ENCODE data around the gene EIF4A2. TPM values are rescaled to one million over a fixed set of nuclear protein-coding genes. Genes with fewer than 3 reads are reported as not detected.

The EIF4A2 gene
- total RNA-seq, 1 donor from 2014 or later: 1,764 TPM

DNA sequence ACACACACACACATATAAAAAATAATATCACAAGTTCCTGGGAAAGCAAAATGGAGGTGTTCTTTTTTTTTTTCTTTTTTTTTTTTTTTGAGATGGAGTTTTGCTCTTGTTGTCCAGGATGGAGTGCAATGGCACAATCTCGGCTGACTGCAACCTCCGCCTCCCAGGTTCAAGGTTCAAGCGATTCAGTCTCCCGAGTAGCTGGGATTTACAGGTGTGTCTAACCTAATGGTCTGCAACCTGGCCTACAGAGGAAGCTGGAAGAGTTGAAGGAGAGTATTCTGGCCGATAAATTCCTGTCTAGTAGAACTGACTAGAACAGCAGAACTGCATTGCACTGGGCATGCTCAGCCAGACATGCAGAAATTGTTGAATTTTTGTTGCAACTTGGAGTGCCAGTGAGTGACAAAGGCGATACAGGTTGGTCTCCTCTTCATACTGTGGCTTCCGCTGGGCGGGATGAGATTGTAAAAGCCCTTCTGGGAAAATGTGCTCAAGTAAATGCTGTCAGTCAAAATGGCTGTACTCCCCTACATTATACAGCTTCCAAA is 22.4 kb upstream of the EIF4A2 start:
- peaks cover 4% of the 10 kb centered on the region for H3K9me3 Mint-ChIP-seq
- DNase-seq (ENCODE audit: low spot score): no peak
- H3K4me1 ChIP-seq: no peaks in the 10 kb centered on the region
- H4K20me1 ChIP-seq (ENCODE audit: low read depth): no peaks in the 10 kb centered on the region
- no peaks in the 10 kb centered on the region for H3F3A ChIP-seq (ENCODE audit: low read depth)
- H3K36me3 Mint-ChIP-seq: no peaks in the 10 kb centered on the region
- no peak overlapping the region for H3K9ac ChIP-seq
- no peak overlapping the region for H3K4me3 Mint-ChIP-seq
- peak overlapping the region; percentile 34 for H2AFZ ChIP-seq (replicated peaks)
- no peak overlapping the region for H3K27ac ChIP-seq
- H3K36me3 ChIP-seq: no peaks in the 10 kb centered on the region
- H3K27ac Mint-ChIP-seq: no peak overlapping the region
- no peak overlapping the region for H3K4me3 ChIP-seq
- H3K9me3 ChIP-seq (ENCODE audit: low read depth): no peaks in the 10 kb centered on the region
- peaks cover 6% of the 10 kb centered on the region for H3K4me1 Mint-ChIP-seq
- H3K27me3 ChIP-seq: no peaks in the 10 kb centered on the region
- no peaks in the 10 kb centered on the region for H3K79me2 ChIP-seq (ENCODE audit: low read depth)
- no peak overlapping the region for H3K4me2 ChIP-seq
- H3K27me3 Mint-ChIP-seq (ENCODE audit: insufficient read depth, low read depth): peaks cover 2% of the 10 kb centered on the region
- TF ChIP-seq, protein P1, sequence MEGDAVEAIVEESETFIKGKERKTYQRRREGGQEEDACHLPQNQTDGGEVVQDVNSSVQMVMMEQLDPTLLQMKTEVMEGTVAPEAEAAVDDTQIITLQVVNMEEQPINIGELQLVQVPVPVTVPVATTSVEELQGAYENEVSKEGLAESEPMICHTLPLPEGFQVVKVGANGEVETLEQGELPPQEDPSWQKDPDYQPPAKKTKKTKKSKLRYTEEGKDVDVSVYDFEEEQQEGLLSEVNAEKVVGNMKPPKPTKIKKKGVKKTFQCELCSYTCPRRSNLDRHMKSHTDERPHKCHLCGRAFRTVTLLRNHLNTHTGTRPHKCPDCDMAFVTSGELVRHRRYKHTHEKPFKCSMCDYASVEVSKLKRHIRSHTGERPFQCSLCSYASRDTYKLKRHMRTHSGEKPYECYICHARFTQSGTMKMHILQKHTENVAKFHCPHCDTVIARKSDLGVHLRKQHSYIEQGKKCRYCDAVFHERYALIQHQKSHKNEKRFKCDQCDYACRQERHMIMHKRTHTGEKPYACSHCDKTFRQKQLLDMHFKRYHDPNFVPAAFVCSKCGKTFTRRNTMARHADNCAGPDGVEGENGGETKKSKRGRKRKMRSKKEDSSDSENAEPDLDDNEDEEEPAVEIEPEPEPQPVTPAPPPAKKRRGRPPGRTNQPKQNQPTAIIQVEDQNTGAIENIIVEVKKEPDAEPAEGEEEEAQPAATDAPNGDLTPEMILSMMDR (IDR thresholded peaks at IDR 0.05): no peak
- TF ChIP-seq EZH2 (IDR thresholded peaks at IDR 0.05) (no peak), EZH2phosphoT487 (IDR thresholded peaks at IDR 0.05) (no peak)

DNA sequence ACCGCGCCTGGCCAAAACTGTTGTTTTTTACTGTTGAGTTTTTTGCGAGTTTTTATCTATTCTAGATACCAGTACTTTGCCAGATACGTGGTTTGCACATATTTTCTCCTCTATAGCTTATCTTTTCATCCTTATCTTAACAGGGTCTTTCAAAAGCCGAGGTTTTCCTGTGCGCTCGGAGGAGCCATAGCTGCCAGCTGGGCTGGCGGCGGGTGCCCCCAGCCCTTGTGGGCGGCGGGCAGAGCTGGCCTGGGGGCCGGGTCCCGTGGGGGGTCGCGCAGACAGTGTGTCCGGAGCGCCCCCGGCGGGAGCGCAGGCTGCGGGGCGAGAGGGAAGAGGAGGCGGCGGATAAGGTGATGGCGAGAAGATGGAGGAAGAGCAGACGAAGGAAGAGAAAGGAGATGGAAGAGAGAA is 11.1 kb upstream of the EIF4A2 start:
- peak overlapping the region; percentile 38 for H3K4me2 ChIP-seq
- Mint-ChIP-seq H3K4me3 (no peak overlapping the region), H3K27me3 (ENCODE audit: insufficient read depth, low read depth) (no peaks in the 10 kb centered on the region), H3K36me3 (no peaks in the 10 kb centered on the region), H3K4me1 (peaks cover 8% of the 10 kb centered on the region), H3K27ac (no peak overlapping the region), H3K9me3 (no peaks in the 10 kb centered on the region)
- H3K79me2 ChIP-seq (ENCODE audit: low read depth): no peaks in the 10 kb centered on the region
- H3K9ac ChIP-seq: no peak overlapping the region
- H3K4me3 ChIP-seq: no peak overlapping the region
- H3K9me3 ChIP-seq (ENCODE audit: low read depth): no peaks in the 10 kb centered on the region
- DNase-seq (ENCODE audit: low spot score): no peak
- H3F3A ChIP-seq (ENCODE audit: low read depth): no peaks in the 10 kb centered on the region
- H3K27me3 ChIP-seq: peaks cover 11% of the 10 kb centered on the region
- H3K36me3 ChIP-seq: no peaks in the 10 kb centered on the region
- no peaks in the 10 kb centered on the region for H3K4me1 ChIP-seq
- H2AFZ ChIP-seq (replicated peaks): peak overlapping the region; percentile 72
- TF ChIP-seq, protein P1 (IDR thresholded peaks at IDR 0.05): peak; percentile 8
- TF ChIP-seq EZH2 (IDR thresholded peaks at IDR 0.05) (no peak), EZH2phosphoT487 (IDR thresholded peaks at IDR 0.05) (no peak)
- H3K27ac ChIP-seq: no peak overlapping the region
- no peaks in the 10 kb centered on the region for H4K20me1 ChIP-seq (ENCODE audit: low read depth)

GRCh38 chr3:186772701-186773417 is 10.5 kb upstream of the EIF4A2 start:
- H3K36me3 ChIP-seq: no peaks in the 10 kb centered on the region
- H4K20me1 ChIP-seq (ENCODE audit: low read depth): no peaks in the 10 kb centered on the region
- Mint-ChIP-seq H3K4me1 (peaks cover 8% of the 10 kb centered on the region), H3K4me3 (no peak overlapping the region), H3K9me3 (no peaks in the 10 kb centered on the region), H3K27me3 (ENCODE audit: insufficient read depth, low read depth) (no peaks in the 10 kb centered on the region), H3K36me3 (no peaks in the 10 kb centered on the region), H3K27ac (no peak overlapping the region)
- H3K4me1 ChIP-seq: no peaks in the 10 kb centered on the region
- H3K27me3 ChIP-seq: peaks cover 11% of the 10 kb centered on the region
- H3K27ac ChIP-seq: no peak overlapping the region
- peak overlapping the region; percentile 38 for H3K4me2 ChIP-seq
- no peaks in the 10 kb centered on the region for H3F3A ChIP-seq (ENCODE audit: low read depth)
- no peak overlapping the region for H3K9ac ChIP-seq
- no peaks in the 10 kb centered on the region for H3K9me3 ChIP-seq (ENCODE audit: low read depth)
- no peaks in the 10 kb centered on the region for H3K79me2 ChIP-seq (ENCODE audit: low read depth)
- H2AFZ ChIP-seq (replicated peaks): peak overlapping the region; percentile 72
- TF ChIP-seq EZH2phosphoT487 (IDR thresholded peaks at IDR 0.05): no peak
- no peak for TF ChIP-seq EZH2 (IDR thresholded peaks at IDR 0.05)
- TF ChIP-seq, protein P1 (IDR thresholded peaks at IDR 0.05): no peak
- no peak overlapping the region for H3K4me3 ChIP-seq
- peak; percentile 19 for DNase-seq (ENCODE audit: low spot score)

Measured in neural progenitor cell (in vitro differentiated cells).